GM12872 (cell line): ENCODE results near the gene BCO1.

ENCODE experiments used
- CTCF ChIP-seq: IDR thresholded peaks from 3 replicates; pipeline ENCODE4 v1.5.1; 2011; ENCODE audit warnings: low read depth, mild to moderate bottlenecking, low read length, moderate library complexity; ENCODE audit not compliant: insufficient read depth

The BCO1 gene

GRCh38 chr16:81292936-81293335 lies 54.4 kb downstream of the BCO1 start:
- TF ChIP-seq CTCF = no peak

GRCh38 chr16:81293909-81294802 lies 55.7 kb downstream of the BCO1 start:
- no peak for TF ChIP-seq CTCF

- no peak for TF ChIP-seq CTCF
Measured at GRCh38 chr16:81296631-81297030, 58.1 kb downstream of the BCO1 start.

- TF ChIP-seq CTCF = no peak
Measured at GRCh38 chr16:81307770-81308169, 69.3 kb downstream of the BCO1 start.

GRCh38 chr16:81310045-81310644 lies 71.7 kb downstream of the BCO1 start:
- no peak for TF ChIP-seq CTCF

GRCh38 chr16:81311762-81312161 lies 73.3 kb downstream of the BCO1 start:
- no peak for TF ChIP-seq CTCF

GRCh38 chr16:81313701-81314602 lies 75.5 kb downstream of the BCO1 start:
- no peak for TF ChIP-seq CTCF
